Smooth muscle cell (in vitro differentiated cells): ENCODE results near the gene IFFO2. TPM values are rescaled to one million over a fixed set of nuclear protein-coding genes. Genes with fewer than 3 reads are reported as not detected.

Source experiments
- DNase-seq: peaks from one replicate; lab custom pipeline; 2025; ENCODE audit not compliant: unreplicated experiment; lab: John Stamatoyannopoulos, UW
- H2AFZ ChIP-seq: fragments of 200-600 bp; sonication (generic); 2 replicates; pipeline ENCODE4 v1.6.0; 2016; ENCODE audit warnings: antibody characterized with exemption, low read depth, mild to moderate bottlenecking
- H3F3A ChIP-seq: fragments of 200-600 bp; sonication (generic); 2 replicates; pipeline ENCODE4 v1.6.0; 2017; ENCODE audit warnings: antibody characterized with exemption, low read depth
- H3K27ac ChIP-seq: fragments of 200-600 bp; sonication (generic); 2 replicates; pipeline ENCODE4 v1.5.1; 2016; ENCODE audit warnings: low read depth, mild to moderate bottlenecking
- H3K27me3 ChIP-seq: fragments of 200-600 bp; sonication (generic); 2 replicates; pipeline ENCODE4 v1.6.1; 2016; ENCODE audit warnings: low read depth, mild to moderate bottlenecking
- H3K36me3 ChIP-seq: fragments of 200-600 bp; sonication (generic); 2 replicates; pipeline ENCODE4 v1.5.1; 2016; ENCODE audit warnings: low read depth
- H3K4me1 ChIP-seq: fragments of 200-600 bp; sonication (generic); 2 replicates; pipeline ENCODE4 v1.5.1; 2016; ENCODE audit warnings: low read depth
- H3K4me2 ChIP-seq: fragments of 200-600 bp; sonication (generic); 2 replicates; pipeline ENCODE4 v1.6.0; 2016; ENCODE audit warnings: mild to moderate bottlenecking
- H3K4me3 ChIP-seq: fragments of 200-600 bp; sonication (generic); 2 replicates; pipeline ENCODE4 v1.5.1; 2016; ENCODE audit warnings: mild to moderate bottlenecking
- H3K79me2 ChIP-seq: fragments of 200-600 bp; sonication (generic); 2 replicates; pipeline ENCODE4 v1.6.0; 2016; ENCODE audit warnings: low read depth, mild to moderate bottlenecking
- H3K9ac ChIP-seq: fragments of 200-600 bp; sonication (generic); 2 replicates; pipeline ENCODE4 v1.6.0; 2016; ENCODE audit warnings: low read depth
- H3K9me3 ChIP-seq: fragments of 200-600 bp; sonication (generic); replicated peaks from 2 replicates; pipeline ENCODE4 v1.5.1; 2016; ENCODE audit warnings: low read depth
- H4K20me1 ChIP-seq: fragments of 200-600 bp; sonication (generic); 2 replicates; pipeline ENCODE4 v1.6.0; 2016; ENCODE audit warnings: low read depth
- CTCF ChIP-seq: fragments of 200-600 bp; sonication (generic); IDR thresholded peaks from 2 replicates; pipeline ENCODE4 v1.5.1; 2017; ENCODE audit warnings: borderline replicate concordance, mild to moderate bottlenecking, antibody characterized with exemption; ENCODE audit not compliant: insufficient read depth, poor library complexity, severe bottlenecking
- WGBS: methylation state at CpG from one replicate; pipeline ENCODE4 v1.1.7; 2016; ENCODE audit warnings: low lambda C conversion rate; 5-methylcytosine and 5-hydroxymethylcytosine counted together
- polyA plus RNA-seq: library from polyadenylated mRNA; unstranded; fragments of >200 nt; fragmentation: Nextera tagmentation; extraction: Ambion mirVana; gene quantifications from 2 replicates; pipeline ENCODE4 v1.2.1, GENCODE V29; 2016
- total RNA-seq: library from RNA; depleted of rRNA; stranded (reverse); fragments of >200 nt; gene quantifications from 2 replicates; pipeline ENCODE4 v1.2.3, GENCODE V29; 2014

Gene IFFO2
- total and polyA plus RNA-seq, 2 experiments from 2014 or later: 5.7 to 19.1 TPM

GRCh38 chr1:18907021-18907916 lies 49.2 kb downstream of the IFFO2 start:
- peak; percentile 88 for TF ChIP-seq CTCF
- no peaks in the 10 kb centered on the region for H3K36me3 ChIP-seq
- peaks cover 7% of the 10 kb centered on the region for H3K4me1 ChIP-seq
- no peak overlapping the region for H3K9ac ChIP-seq
- H3K9me3 ChIP-seq: no peaks in the 10 kb centered on the region
- DNase-seq: peak; percentile 13
- H3K27me3 ChIP-seq: no peaks in the 10 kb centered on the region
- no peak overlapping the region for H2AFZ ChIP-seq
- peaks cover 1% of the 10 kb centered on the region for H3K79me2 ChIP-seq
- H3F3A ChIP-seq: peaks cover 10% of the 10 kb centered on the region
- 77% methylated on average over 16 of the region's 16 CpGs for WGBS
- H3K27ac ChIP-seq: no peak overlapping the region
- no peak overlapping the region for H3K4me3 ChIP-seq
- no peak overlapping the region for H3K4me2 ChIP-seq
- peaks cover 18% of the 10 kb centered on the region for H4K20me1 ChIP-seq

GRCh38 chr1:18903291-18903756 lies 53.2 kb downstream of the IFFO2 start:
- H3F3A ChIP-seq: peaks cover 7% of the 10 kb centered on the region
- peak overlapping the region; percentile 94 for H3K4me2 ChIP-seq
- peaks cover 15% of the 10 kb centered on the region for H4K20me1 ChIP-seq
- TF ChIP-seq CTCF: no peak
- peaks cover 7% of the 10 kb centered on the region for H3K4me1 ChIP-seq
- WGBS: 61% methylated on average over 8 of the region's 8 CpGs
- H3K36me3 ChIP-seq: no peaks in the 10 kb centered on the region
- no peaks in the 10 kb centered on the region for H3K27me3 ChIP-seq
- no peak overlapping the region for H3K9ac ChIP-seq
- peak overlapping the region; percentile 73 for H2AFZ ChIP-seq
- H3K9me3 ChIP-seq: no peaks in the 10 kb centered on the region
- DNase-seq: no peak
- H3K79me2 ChIP-seq: no peaks in the 10 kb centered on the region
- H3K27ac ChIP-seq: peak overlapping the region; percentile 90
- peak overlapping the region; percentile 85 for H3K4me3 ChIP-seq

- H2AFZ ChIP-seq: peak within 1 kb of the TSS; percentile 73
- no peaks in the 10 kb centered on the region for H3K79me2 ChIP-seq
- DNase-seq: peak; percentile 83
- WGBS: 1% methylated on average over 54 of the region's 55 CpGs
- peak within 1 kb of the TSS; percentile 90 for H3K27ac ChIP-seq
- H4K20me1 ChIP-seq: peaks cover 15% of the 10 kb centered on the region
- no peaks in the 10 kb centered on the region for H3K9me3 ChIP-seq
- H3K9ac ChIP-seq: peak within 1 kb of the TSS; percentile 95
- H3K4me2 ChIP-seq: peak within 1 kb of the TSS; percentile 94
- no peaks in the 10 kb centered on the region for H3K36me3 ChIP-seq
- peaks cover 7% of the 10 kb centered on the region for H3K4me1 ChIP-seq
- peaks cover 7% of the 10 kb centered on the region for H3F3A ChIP-seq
- H3K4me3 ChIP-seq: peak within 1 kb of the TSS; percentile 85
- no peak for TF ChIP-seq CTCF
- H3K27me3 ChIP-seq: no peaks in the 10 kb centered on the region
These were observed 53.8 kb downstream of the IFFO2 start, which contains the start of gene ALDH4A1 for GRCh38 chr1:18902523-18903290. TSS of gene ALDH4A1 (minus strand) at chr1:18902555. CDS start at chr1:18902523, 32 bp downstream.
